K562 (cell line): ENCODE measurements around the gene NRG3. TPM values are rescaled to one million over a fixed set of nuclear protein-coding genes. Genes with fewer than 3 reads are reported as not detected.

Source experiments
- ATAC-seq: fragments of 200-7000 bp; cut with Tn5 transposase; 3 replicates; pipeline ENCODE4 v1.9.1; 2020; ENCODE audit warnings: moderate library complexity
- BruUV-seq: library from RNA; stranded (reverse); fragments of 400-500 nt; replicated peaks from 2 replicates; lab custom pipeline; 2021; lab: Mats Ljungman, UMichigan
- CTCF ChIA-PET: fragments of 300-600 bp; formaldehyde crosslinking; extraction: SDS; loops from one replicate; lab custom pipeline; 2021; ENCODE audit warnings: low intra/inter-chr PET ratio; lab: Yijun Ruan, JAX
- POLR2A ChIA-PET: fragments of 300-600, 350-650 bp; sonication (Branson Sonifier 250); formaldehyde crosslinking; extraction: SDS; loops from one replicate; lab custom pipeline; 2021; ENCODE audit warnings: antibody characterized with exemption, inconsistent platforms; lab: Yijun Ruan, JAX
- DNase-seq, 4 experiments: peaks; one replicate each; pipeline versions ENCODE4 v3.0.0 to v3.0.0-alpha.2; 2011 to 2018; ENCODE audit warnings: low spot score in 3 of 4, mixed read lengths in 3 of 4; ENCODE audit errors: extremely low read depth in 1 of 4
- FAIRE-seq: peaks from 2 replicates; lab custom pipeline; 2011; peaks lifted over from hg19 to GRCh38; lab: Jason Lieb, UNC
- H2AFZ ChIP-seq: 2 replicates; pipeline ENCODE4 v1.6.0; 2011; ENCODE audit warnings: low read depth, low read length, control low read depth, inconsistent platforms
- H3K27ac ChIP-seq: fragments of 200-600 bp; 3 replicates; pipeline ENCODE4 v1.8.0; 2011; ENCODE audit warnings: low read depth, mild to moderate bottlenecking, control low read depth, inconsistent platforms, low read length, moderate library complexity, mixed read lengths; ENCODE audit errors: extremely low read depth
- H3K27me3 ChIP-seq, 2 experiments: fragments of 300-600 bp in 1 of 2; 2 replicates in 1 of 2; 3 replicates in 1 of 2; pipeline versions ENCODE4 v1.6.0 to v1.8.0; 2011; ENCODE audit warnings: inconsistent platforms in 2 of 2, low read length in 2 of 2, mild to moderate bottlenecking in 1 of 2, mixed read lengths in 1 of 2, moderate library complexity in 1 of 2; ENCODE audit not compliant: control insufficient read depth in 2 of 2, insufficient read depth in 2 of 2
- H3K36me3 ChIP-seq: fragments of 300-600 bp; 3 replicates; pipeline ENCODE4 v1.8.0; 2011; ENCODE audit warnings: mild to moderate bottlenecking, low read length, inconsistent platforms; ENCODE audit not compliant: control insufficient read depth, insufficient read depth
- H3K4me1 ChIP-seq, 2 experiments: fragments of 200-600 bp in 1 of 2; replicated peaks in 1 of 2; 2 replicates in 1 of 2; 3 replicates in 1 of 2; pipeline versions ENCODE4 v1.5.1 to v1.8.0; 2011; ENCODE audit warnings: inconsistent platforms in 2 of 2, low read length in 2 of 2, mild to moderate bottlenecking in 1 of 2, mixed read lengths in 1 of 2, moderate library complexity in 1 of 2; ENCODE audit not compliant: control insufficient read depth in 2 of 2, insufficient read depth in 2 of 2
- H3K4me2 ChIP-seq: 2 replicates; pipeline ENCODE4 v1.6.1; 2011; ENCODE audit warnings: low read length, control low read depth, inconsistent platforms, mixed read lengths; ENCODE audit not compliant: insufficient read depth
- H3K4me3 ChIP-seq: fragments of 200-600 bp; sonication (generic), shearing (Covaris generic); 2 replicates; pipeline ENCODE4 v1.5.1; 2016; ENCODE audit warnings: control low read depth, inconsistent platforms
- H3K79me2 ChIP-seq: fragments of 200-600 bp; 3 replicates; pipeline ENCODE4 v1.8.0; 2011; ENCODE audit warnings: low read length, inconsistent platforms; ENCODE audit not compliant: control insufficient read depth, insufficient read depth
- H3K9ac ChIP-seq, 2 experiments: 2 replicates each; pipeline versions ENCODE4 v1.6.0 to v1.6.1; 2011; ENCODE audit warnings: low read depth in 2 of 2, low read length in 2 of 2, control low read depth in 1 of 2, inconsistent platforms in 1 of 2, mild to moderate bottlenecking in 1 of 2, mixed read lengths in 1 of 2; ENCODE audit not compliant: insufficient read depth in 1 of 2
- H3K9me1 ChIP-seq: one replicate; pipeline ENCODE4 v1.6.0; 2011; ENCODE audit warnings: inconsistent platforms, mild to moderate bottlenecking, low read length, moderate library complexity; ENCODE audit not compliant: control insufficient read depth, insufficient read depth
- H3K9me3 ChIP-seq: replicated peaks from 2 replicates; pipeline ENCODE4 v1.5.1; 2011; ENCODE audit warnings: low read depth, low read length, inconsistent platforms; ENCODE audit not compliant: control insufficient read depth, insufficient read depth
- H4K20me1 ChIP-seq: replicated peaks from 2 replicates; pipeline ENCODE4 v1.6.1; 2011; ENCODE audit warnings: low read length, inconsistent platforms, mixed read lengths; ENCODE audit not compliant: control insufficient read depth, insufficient read depth
- CCAR2 ChIP-seq: fragments of 200-400 bp; formaldehyde crosslinking; IDR thresholded peaks from 2 replicates; pipeline ENCODE4 v1.6.1; 2017; ENCODE audit warnings: mild to moderate bottlenecking, low read depth, low read length
- DACH1 ChIP-seq: fragments of 450-650 bp; IDR thresholded peaks from 2 replicates; pipeline ENCODE4 v1.6.1; 2018; ENCODE audit not compliant: partially characterized antibody
- DIDO1 ChIP-seq: fragments of 450-650 bp; IDR thresholded peaks from 2 replicates; pipeline ENCODE4 v1.6.1; 2016; ENCODE audit warnings: low read depth, missing biosample characterization, missing genetic modification characterization
- FIP1L1 ChIP-seq: fragments of 200-400 bp; formaldehyde crosslinking; IDR thresholded peaks from 2 replicates; pipeline ENCODE4 v1.6.1; 2018; ENCODE audit warnings: mild to moderate bottlenecking, low read depth, low read length; ENCODE audit not compliant: poor library complexity, severe bottlenecking
- GATAD2A ChIP-seq: fragments of 450-650 bp; IDR thresholded peaks from 2 replicates; pipeline ENCODE4 v1.6.1; 2017
- GATAD2B ChIP-seq: fragments of 450-650 bp; IDR thresholded peaks from 2 replicates; pipeline ENCODE4 v1.6.1; 2017; ENCODE audit warnings: mild to moderate bottlenecking, borderline replicate concordance
- HDAC3 ChIP-seq: fragments of 450-650 bp; IDR thresholded peaks from 2 replicates; pipeline ENCODE4 v1.6.1; 2018; ENCODE audit warnings: borderline replicate concordance, mild to moderate bottlenecking, moderate library complexity; ENCODE audit not compliant: partially characterized antibody
- KDM2B ChIP-seq: fragments of 250-450 bp; sonication (Bioruptor Pico); IDR thresholded peaks from 2 replicates; pipeline ENCODE4 v1.8.0; 2021; ENCODE audit warnings: mild to moderate bottlenecking, moderate library complexity
- LCOR ChIP-seq: sonication (generic); formaldehyde crosslinking; IDR thresholded peaks from 2 replicates; pipeline ENCODE4 v1.8.0; 2022; ENCODE audit warnings: mild to moderate bottlenecking, missing genetic modification reagents
- PCBP2 ChIP-seq: fragments of 200-400 bp; formaldehyde crosslinking; IDR thresholded peaks from 2 replicates; pipeline ENCODE4 v1.6.1; 2018; ENCODE audit warnings: low read length, low read depth, mild to moderate bottlenecking, moderate library complexity; ENCODE audit not compliant: poor library complexity, severe bottlenecking
- PHTF2 ChIP-seq: fragments of 250-450 bp; sonication (Bioruptor Pico); IDR thresholded peaks from 2 replicates; pipeline ENCODE4 v1.5.0; 2021; ENCODE audit warnings: mild to moderate bottlenecking
- POLR2A ChIP-seq: fragments of 450-650 bp; conservative IDR thresholded peaks from 2 replicates; pipeline ENCODE4 v1.6.1; 2016
- SREBF2 ChIP-seq: sonication (generic); formaldehyde crosslinking; IDR thresholded peaks from 2 replicates; pipeline ENCODE4 v1.4.0; 2020; ENCODE audit warnings: mild to moderate bottlenecking, missing genetic modification reagents
- TEAD4 ChIP-seq, 2 experiments: sonication (generic) in 1 of 2; formaldehyde crosslinking in 1 of 2; IDR thresholded peaks; 2 replicates each; pipeline versions ENCODE4 v1.6.1 to v1.8.0; 2012 to 2022; ENCODE audit warnings: borderline replicate concordance in 1 of 2, inconsistent platforms in 1 of 2, low read length in 1 of 2, mild to moderate bottlenecking in 1 of 2, missing genetic modification reagents in 1 of 2
- THRB ChIP-seq: fragments of 450-650 bp; formaldehyde crosslinking; conservative IDR thresholded peaks from 2 replicates; pipeline ENCODE4 v1.4.0; 2022; ENCODE audit warnings: mild to moderate bottlenecking, missing genetic modification characterization
- WGBS: fragments of 100-300 bp; shearing (Covaris generic); methylation state at CpG from one replicate; pipeline ENCODE4 v1.1.6; 2016; ENCODE audit warnings: low coverage, mixed read lengths; ENCODE audit not compliant: insufficient coverage; ENCODE audit errors: missing lambda C conversion rate; 5-methylcytosine and 5-hydroxymethylcytosine counted together
- in situ Hi-C: fragments of 300-500 bp; cut with MboI; formaldehyde crosslinking; loops from 4 replicates; pipeline ENCODE4 v1.15.0; 2018; ENCODE audit warnings: inconsistent platforms, mixed read lengths
- intact Hi-C: fragments of 100-400 bp; cut with micrococcal nuclease; formaldehyde crosslinking; loops from 2 replicates; pipeline ENCODE4 v1.14.2; 2022
- polyA plus RNA-seq, 8 experiments: library from polyadenylated mRNA; depleted of rRNA in 4 of 8; stranded (reverse) in 5 of 8; unstranded in 3 of 8; fragments of >200 nt; fragmentation: Nextera tagmentation in 2 of 8; fragmentation: Illumina TruSeq in 1 of 8; extraction: Ambion mirVana in 2 of 8; extraction: Trizol in 1 of 8; gene quantifications; 2 replicates each; pipeline versions ENCODE4 v1.2.1 to v1.2.3, GENCODE V29; 2011 to 2014; ENCODE audit warnings: inconsistent platforms in 1 of 8, missing spikeins in 1 of 8
- total RNA-seq, 7 experiments: library from RNA; depleted of rRNA in 6 of 7; stranded (reverse); fragments of >200 nt in 6 of 7; fragmentation: Illumina TruSeq in 2 of 7; extraction: Trizol in 2 of 7; gene quantifications; 2 replicates each; pipeline versions ENCODE4 v1.2.1 to v1.2.3, GENCODE V29; 2011 to 2021; ENCODE audit warnings: low replicate concordance in 1 of 7
- TF ChIP-seq, protein P1 (sequence below): fragments of 450-650 bp; IDR thresholded peaks from 2 replicates; pipeline ENCODE4 v1.6.1; 2016; ENCODE audit warnings: low read depth

Gene NRG3
- total and polyA plus RNA-seq, 9 of the 15 experiments (the other 6 are each of a cell fraction or from before 2014, with no cell fraction given), result not detected

DNA sequence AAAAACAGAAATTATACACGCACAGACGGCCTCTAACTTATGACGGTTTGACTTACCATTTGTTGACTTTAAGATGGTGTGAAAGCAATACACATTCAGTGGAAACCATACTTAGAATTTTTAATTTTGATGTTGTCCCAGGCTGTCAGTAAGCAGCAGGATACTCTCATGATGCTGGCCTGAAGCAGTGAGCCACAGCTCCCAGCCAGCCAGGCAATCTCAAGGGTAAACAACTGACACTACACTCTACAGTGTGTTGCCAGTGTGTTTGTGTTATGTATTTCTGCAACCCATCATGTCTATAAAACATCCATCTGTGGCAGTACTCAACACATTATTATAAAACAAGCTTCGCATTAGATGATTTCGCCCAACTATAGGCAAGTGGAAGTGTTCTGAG lies 747.5 kb downstream of the NRG3 start:
- FAIRE-seq (no peak), DNase-seq (no peak), ATAC-seq (no peak)
- WGBS, result 0% methylated on average over 5 of the region's 5 CpGs
- Histone ChIP-seq H3K36me3 (no peaks in the 10 kb centered on the region), H2AFZ (no peak overlapping the region), H3K9me1 (no peaks in the 10 kb centered on the region), H3K4me2 (no peak overlapping the region), H3K27ac (no peak overlapping the region), H3K9me3 (0 out of 2 replicates have a peak, but pooled peaks cover 4% of the 10 kb centered on the region), H3K4me3 (no peak overlapping the region), H3K27me3 (no peaks in the 10 kb centered on the region), H3K9ac (no peak overlapping the region), H3K79me2 (no peaks in the 10 kb centered on the region), H4K20me1 (no peaks in the 10 kb centered on the region), H3K4me1 (no peaks in the 10 kb centered on the region)
- BruUV-seq, result no TSS peak
- ChIA-PET POLR2A (no interaction called here), CTCF (no interaction called here)
- in situ Hi-C loops, result no loop called here
- intact Hi-C loops, result no loop called here
- TF ChIP-seq CCAR2 (no peak), DACH1 (no peak), TEAD4 (IDR thresholded peaks at IDR 0.05; ENCODE audit: low read length) (no peak), TEAD4 (CRISPR knock-in tag; IDR thresholded peaks at IDR 0.05; ENCODE audit: borderline replicate concordance) (no peak), FIP1L1 (no peak), GATAD2A (no peak), THRB (CRISPR knock-in tag) (no peak), POLR2A (no peak), DIDO1 (tag) (no peak), PCBP2 (no peak), KDM2B (CRISPR knock-in tag) (no peak), GATAD2B (no peak), SREBF2 (CRISPR knock-in tag) (no peak), PHTF2 (no peak), HDAC3 (no peak), LCOR (CRISPR knock-in tag) (no peak)
- TF ChIP-seq, protein P1, sequence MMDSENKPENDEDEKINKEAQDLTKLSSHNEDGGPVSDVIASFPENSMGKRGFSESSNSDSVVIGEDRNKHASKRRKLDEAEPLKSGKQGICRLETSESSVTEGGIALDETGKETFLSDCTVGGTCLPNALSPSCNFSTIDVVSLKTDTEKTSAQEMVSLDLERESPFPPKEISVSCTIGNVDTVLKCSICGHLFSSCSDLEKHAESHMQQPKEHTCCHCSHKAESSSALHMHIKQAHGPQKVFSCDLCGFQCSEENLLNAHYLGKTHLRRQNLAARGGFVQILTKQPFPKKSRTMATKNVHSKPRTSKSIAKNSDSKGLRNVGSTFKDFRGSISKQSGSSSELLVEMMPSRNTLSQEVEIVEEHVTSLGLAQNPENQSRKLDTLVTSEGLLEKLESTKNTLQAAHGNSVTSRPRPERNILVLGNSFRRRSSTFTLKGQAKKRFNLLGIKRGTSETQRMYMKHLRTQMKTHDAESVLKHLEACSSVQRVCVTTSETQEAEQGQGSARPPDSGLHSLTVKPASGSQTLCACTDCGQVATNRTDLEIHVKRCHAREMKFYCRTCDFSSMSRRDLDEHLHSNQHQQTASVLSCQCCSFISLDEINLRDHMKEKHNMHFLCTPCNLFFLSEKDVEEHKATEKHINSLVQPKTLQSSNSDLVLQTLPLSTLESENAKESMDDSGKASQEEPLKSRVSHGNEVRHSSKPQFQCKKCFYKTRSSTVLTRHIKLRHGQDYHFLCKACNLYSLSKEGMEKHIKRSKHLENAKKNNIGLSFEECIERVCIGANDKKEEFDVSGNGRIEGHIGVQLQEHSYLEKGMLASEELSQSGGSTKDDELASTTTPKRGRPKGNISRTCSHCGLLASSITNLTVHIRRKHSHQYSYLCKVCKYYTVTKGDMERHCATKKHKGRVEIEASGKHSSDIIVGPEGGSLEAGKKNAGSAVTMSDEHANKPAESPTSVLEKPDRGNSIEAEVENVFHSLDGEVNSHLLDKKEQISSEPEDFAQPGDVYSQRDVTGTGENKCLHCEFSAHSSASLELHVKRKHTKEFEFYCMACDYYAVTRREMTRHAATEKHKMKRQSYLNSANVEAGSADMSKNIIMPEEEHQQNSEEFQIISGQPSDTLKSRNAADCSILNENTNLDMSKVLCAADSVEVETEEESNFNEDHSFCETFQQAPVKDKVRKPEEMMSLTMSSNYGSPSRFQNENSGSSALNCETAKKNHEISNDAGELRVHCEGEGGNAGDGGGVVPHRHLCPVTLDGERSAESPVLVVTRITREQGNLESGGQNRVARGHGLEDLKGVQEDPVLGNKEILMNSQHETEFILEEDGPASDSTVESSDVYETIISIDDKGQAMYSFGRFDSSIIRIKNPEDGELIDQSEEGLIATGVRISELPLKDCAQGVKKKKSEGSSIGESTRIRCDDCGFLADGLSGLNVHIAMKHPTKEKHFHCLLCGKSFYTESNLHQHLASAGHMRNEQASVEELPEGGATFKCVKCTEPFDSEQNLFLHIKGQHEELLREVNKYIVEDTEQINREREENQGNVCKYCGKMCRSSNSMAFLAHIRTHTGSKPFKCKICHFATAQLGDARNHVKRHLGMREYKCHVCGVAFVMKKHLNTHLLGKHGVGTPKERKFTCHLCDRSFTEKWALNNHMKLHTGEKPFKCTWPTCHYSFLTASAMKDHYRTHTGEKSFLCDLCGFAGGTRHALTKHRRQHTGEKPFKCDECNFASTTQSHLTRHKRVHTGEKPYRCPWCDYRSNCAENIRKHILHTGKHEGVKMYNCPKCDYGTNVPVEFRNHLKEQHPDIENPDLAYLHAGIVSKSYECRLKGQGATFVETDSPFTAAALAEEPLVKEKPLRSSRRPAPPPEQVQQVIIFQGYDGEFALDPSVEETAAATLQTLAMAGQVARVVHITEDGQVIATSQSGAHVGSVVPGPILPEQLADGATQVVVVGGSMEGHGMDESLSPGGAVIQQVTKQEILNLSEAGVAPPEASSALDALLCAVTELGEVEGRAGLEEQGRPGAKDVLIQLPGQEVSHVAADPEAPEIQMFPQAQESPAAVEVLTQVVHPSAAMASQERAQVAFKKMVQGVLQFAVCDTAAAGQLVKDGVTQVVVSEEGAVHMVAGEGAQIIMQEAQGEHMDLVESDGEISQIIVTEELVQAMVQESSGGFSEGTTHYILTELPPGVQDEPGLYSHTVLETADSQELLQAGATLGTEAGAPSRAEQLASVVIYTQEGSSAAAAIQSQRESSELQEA, result no peak
